Measurements from ENCODE around the gene PLPP1.

PLPP1 gene

DNA sequence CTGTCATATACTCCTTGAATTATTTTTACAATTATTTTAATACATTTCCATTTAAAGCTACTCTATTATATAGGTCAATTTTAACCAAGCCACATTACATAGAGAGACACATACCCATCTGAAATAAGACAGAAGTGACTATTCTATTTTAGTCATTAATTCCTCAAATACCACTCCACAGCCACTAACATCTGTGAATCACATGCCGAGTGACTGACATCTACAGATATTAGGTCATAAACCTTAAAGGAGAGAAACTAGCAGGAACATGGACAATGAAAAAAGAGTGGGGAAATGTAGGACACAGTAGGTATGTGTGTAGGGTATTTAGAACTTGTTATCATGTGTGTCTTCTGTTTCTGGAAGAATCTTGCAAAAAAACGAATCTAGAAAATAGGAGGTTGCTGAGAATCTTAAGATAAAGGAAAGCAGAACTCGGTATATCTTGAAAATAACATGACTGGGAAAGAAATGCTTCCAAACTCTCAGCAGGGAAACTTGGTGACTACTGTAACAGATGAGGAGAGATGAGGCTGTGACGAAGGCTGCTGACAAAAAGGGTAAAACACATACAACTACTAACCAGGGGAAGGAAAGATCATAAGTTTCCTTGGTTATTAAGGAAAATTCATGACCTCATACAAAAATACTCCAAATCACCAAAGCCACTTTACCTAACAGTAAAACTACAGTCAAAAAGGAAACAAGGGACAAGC, 84.6 kb downstream of the PLPP1 start:
- no peak for DNase-seq (ENCODE audit: low read depth in 3 of 3, low spot score in 1 of 3)

DNA sequence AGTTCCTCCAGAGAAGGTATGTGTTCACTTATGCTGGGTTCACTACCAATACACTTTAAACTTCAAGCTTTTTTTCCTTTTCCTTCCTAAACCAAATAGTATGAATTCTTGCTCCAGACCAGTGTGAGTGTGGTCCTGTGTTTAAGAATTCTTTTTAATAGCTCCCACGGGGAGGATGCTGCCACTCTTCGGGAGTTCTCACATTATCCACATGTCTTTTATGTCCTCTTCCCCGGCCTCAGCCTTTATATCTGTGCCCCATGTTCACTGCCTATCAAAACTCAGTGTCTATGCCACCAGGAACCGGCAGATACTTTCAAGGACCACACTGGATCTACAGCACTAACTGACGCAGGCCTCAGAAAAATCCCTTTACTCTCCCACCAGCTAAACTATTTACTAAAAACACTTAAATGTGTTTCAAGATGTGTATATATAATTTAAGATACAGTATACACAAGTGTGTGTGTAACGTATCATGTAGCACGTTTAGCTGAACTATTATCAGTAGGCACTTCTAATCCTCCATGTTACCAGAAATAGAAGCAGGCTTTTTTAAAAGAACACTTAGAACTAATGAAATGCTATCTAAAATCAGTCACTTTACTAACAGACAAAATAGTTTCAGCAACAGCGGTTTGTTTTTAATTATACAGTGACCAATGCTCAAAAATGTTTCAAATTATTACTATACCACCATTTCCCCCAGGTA, 88.0 kb downstream of the PLPP1 start:
- DNase-seq (ENCODE audit: low read depth in 3 of 3, low spot score in 1 of 3): no peak

DNA sequence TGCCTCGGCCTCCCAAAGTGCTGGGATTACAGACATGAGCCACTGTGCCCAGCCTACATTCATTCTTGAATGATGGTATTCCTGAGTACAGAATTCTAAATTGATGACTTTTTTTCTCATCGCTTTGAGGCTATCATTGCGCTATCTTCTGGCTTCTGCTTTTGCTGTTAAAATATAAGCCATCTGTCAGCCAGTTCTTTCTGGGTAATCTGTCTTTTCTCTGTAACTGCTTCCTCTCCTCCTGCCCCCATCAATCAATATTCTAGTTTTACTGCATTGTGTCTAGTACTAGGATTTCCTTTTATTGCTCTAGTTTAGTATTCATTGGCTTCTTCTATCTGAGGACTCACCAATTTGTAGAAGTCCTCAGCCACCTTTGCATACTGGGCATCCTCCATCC, 89.0 kb downstream of the PLPP1 start:
- no peak for DNase-seq (ENCODE audit: low read depth in 3 of 3, low spot score in 1 of 3)

DNA sequence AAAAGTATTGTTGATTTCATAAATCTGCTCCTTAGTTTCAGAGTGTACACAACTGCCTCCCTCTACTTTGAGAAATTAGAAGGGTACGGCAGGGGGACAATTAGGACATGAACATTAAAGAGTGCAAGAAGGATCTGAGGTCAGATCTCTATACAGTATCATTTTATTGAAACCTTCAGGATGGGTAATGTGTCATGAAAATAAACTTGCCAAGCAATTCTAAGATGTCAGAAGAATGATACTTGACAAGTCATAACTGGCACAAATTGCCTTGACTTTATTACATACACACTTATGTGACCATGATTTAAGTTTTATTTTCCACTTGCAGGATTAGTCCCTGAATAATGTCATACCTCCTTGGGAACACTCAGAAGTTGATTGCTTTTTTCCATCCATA, 92.8 kb downstream of the PLPP1 start:
- no peak for DNase-seq (ENCODE audit: low read depth in 3 of 3, low spot score in 1 of 3)

DNA sequence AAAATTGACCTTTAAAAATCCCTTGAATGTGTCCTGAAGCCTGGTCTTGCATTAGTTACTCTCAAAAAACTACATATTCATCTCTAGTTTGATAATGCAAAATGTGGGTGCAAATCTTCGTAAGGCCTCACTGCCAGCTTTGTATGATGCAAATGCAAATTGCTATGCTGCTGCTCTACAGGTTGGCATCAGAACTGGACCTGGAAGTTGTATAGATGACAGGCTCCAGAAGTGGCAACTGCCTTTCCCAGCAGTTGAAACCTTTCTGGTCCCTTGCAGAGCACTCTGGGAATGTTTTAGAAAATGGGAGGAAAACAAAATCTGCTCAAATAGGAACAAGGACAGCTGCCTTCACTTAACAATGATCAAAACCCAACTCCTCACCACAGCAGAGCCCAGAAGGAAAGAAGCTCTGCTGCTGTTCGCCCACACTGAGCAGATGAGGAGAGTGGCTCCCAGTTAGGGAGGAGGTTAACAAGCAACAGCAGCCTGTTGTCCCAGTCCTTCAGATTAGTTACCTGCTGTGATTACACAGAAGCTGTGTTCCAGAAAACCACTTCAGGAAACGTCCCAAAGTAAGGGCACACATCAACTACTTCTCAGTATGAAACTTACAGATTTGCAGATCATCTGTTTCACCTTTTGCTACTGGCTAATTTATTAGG, 93.5 kb downstream of the PLPP1 start:
- DNase-seq (ENCODE audit: low read depth in 3 of 3, low spot score in 1 of 3): no peak

DNA sequence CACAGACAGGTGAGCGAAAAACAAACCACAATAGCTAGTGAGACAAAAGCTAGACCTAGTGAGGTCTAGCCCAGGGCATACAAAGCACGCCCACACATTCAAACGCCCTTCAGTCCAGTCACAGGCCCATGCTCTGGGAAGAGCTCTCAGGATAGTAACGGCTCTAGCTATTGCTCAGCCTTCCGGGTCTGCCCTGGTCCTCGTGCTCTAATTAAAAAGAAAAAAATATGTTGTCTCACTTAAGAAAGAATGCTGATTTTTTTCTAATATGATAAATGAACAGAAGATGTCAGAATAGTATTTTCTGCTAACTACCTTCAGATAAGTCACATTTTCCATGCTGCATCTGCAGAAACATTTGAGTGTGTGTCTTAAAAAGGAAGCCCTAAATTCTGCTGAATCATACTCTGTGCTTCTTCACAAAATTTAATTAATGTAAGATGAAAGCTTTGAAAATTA, 94.5 kb downstream of the PLPP1 start:
- no peak for DNase-seq (ENCODE audit: low read depth in 3 of 3, low spot score in 1 of 3)

DNA sequence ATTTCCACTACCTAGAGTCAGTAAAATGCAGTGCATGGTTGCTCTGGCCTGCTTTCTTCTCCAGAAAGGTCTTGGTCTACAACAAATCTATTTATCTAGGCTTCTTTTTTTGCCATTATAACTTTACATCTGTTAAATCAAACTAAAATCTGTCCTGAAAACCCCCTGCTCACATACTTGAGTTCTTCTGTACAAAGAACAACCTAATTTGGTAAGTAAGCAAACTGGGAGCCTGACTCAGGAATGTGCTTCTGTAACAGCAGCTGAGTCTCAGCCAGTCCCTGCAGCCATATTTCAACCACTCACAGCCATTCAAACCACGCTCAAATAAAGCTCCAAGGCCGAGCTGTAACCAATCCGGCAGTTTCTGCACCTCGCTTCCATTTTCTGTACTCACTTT, 95.8 kb downstream of the PLPP1 start:
- no peak for DNase-seq (ENCODE audit: low read depth in 3 of 3, low spot score in 1 of 3)

DNA sequence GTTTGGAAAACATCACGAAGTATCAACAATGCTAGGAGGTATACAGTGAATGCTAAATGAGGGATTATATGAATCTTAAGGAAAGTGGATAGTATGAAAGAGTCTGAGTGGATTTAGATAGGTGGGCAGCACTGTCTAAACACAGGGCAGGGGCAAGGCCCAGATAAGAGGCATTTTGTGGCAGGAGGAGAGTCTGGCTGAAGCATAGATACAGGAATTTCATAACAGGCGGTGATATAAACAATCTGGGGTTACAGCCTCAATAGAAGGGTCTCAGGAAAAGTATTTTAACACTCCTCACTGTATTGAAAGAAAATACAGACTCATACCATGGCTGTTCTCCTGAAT, 96.9 kb downstream of the PLPP1 start:
- DNase-seq (ENCODE audit: low read depth in 3 of 3, low spot score in 1 of 3): no peak

DNA sequence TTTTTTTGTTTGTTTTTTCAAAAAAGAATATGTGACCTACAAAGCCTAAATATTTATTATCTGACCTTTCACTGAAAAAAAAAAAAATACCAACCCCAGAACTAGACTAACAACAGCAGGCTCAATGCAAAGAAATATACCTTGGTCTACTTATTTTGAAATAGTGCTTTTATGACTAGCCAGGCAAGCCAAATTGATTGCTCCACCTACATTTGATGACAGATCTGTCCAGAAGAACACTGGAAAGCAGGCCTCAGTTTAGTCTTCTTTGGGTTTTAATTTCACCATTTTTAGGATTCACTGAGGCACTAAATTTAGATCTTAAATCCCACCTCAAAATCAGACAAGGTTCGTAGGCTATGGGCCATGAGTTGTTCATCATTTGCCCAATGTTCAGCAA, 97.3 kb downstream of the PLPP1 start:
- no peak for DNase-seq (ENCODE audit: low read depth in 3 of 3, low spot score in 1 of 3)

DNA sequence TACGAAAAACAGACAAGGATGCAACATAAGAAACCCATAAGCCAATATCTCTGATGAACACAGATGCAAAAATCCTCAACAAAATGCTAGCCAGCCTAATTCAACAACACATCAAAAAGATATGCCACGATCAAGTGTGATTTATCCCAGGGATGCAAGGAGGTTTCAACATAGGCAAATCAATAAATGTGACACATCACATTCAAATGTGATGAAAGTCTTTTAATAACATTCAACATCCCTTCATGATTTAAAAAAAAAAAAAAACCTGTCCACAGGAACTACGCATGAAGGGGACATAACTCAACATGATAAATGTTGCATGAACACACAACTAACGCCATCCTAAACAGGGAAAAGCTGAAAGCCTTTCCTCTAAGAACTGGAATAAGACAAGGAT, 102.2 kb downstream of the PLPP1 start:
- DNase-seq (ENCODE audit: low read depth in 3 of 3, low spot score in 1 of 3): no peak

DNA sequence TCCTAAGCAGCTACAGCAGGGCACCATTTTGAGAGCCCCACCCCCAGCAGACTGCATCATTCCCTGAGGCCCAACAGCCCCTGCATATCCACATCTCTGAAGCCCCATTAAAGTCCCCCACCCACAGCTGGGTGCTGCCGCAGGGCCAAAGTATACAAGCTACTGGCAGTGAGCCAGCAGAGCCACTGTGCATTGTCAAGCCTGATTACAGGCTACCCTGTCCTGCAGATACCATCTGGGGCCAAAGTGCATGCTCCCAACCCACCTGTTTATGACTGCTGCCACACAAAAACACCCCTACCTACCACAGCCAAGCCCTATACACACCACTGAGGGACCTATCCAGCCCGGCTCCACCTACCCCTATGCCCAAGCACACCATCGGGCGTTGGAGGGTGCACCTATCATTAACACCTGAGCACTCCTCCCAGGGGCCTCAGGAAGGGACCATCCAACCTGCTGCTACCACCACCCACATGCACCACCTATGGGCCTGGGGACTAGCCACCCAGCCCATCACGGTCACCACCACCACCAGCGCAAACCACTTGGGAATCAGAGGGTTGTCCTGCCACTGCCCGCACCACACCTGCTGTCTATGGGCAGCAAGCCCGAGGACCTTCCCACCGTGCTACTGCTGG, 105.0 kb downstream of the PLPP1 start:
- no peak for DNase-seq (ENCODE audit: low read depth in 3 of 3, low spot score in 1 of 3)

DNA sequence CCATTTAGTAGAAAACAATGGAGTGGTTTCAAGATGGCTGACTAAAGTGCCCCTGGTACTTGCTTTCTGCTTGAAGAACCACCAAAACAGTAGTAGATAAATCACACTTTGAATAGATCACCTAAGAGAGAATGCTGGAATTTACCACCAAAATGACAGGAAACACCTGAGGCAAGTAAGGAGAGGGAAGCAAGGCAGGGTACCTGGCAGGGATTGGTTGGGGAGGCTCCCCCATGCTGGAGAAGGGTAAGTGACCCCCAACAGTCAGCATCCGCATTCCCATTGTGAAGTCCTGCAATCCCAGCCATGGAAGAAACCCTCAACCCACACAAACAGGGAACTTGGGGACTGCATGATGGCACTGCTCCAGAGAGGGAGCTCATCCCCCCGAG, 105.5 kb downstream of the PLPP1 start:
- DNase-seq (ENCODE audit: low read depth in 3 of 3, low spot score in 1 of 3): no peak

DNA sequence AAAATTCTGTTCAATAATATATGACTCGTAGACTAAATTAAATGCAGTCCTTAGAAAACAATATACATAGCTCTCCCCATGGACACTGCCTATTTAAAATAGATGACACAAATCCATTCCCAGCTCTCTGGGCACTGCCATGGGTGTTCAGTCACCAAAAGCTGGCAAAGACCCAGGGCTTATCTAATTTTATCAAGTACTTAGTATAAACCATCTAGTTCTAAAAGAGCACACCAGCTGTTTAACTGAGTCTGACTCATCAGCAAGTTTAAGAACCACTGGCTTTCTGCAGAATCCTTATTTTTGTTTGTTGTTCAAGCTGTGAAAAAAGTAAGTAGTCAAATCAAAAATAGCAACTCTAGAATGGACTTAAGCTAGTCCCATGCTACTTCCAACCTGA, 107.6 kb downstream of the PLPP1 start:
- DNase-seq (ENCODE audit: low read depth in 3 of 3, low spot score in 1 of 3): no peak

DNA sequence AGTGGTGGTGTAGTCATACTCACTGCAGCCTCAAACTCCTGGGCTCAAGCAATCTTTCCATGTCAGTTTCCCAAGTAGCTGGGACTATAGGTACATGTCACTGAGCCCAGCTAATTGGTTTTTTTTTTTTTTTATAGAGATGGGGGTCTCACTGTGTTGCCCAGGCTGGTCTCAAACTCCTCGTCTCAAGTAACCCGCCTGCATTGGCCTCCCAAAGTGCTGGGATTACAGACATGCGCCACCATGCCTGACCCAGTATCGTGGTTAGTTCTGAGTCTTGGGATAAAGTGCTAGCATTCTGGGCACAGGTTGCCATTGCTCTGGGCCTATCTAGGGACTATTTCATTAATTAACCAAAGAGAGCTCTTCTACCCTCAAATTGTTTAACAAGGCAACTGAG, 108.3 kb downstream of the PLPP1 start:
- DNase-seq (ENCODE audit: low read depth in 3 of 3, low spot score in 1 of 3): no peak

DNA sequence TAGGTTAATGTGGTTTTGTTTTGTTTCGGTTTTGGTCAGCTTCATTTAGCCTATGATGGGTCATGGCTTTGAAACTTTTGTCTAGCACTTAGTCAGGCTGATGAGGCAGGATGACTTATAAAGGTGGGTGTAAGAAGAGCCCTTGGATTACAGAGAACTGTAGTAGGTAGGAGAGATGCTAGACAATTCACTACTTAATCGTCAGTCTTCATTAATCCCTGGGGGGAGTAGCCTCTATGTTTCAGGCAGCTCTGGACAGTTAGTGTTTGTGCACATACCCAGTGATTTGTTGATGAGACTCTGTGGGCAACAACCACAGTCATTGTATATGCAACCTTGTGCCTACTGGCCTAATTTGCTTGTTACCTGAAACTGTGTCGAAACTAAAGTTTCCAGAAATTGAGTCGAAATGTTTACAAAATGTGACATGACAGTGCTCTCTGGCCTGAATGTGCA, 113.7 kb downstream of the PLPP1 start:
- DNase-seq (ENCODE audit: low read depth in 3 of 3, low spot score in 1 of 3): no peak

DNA sequence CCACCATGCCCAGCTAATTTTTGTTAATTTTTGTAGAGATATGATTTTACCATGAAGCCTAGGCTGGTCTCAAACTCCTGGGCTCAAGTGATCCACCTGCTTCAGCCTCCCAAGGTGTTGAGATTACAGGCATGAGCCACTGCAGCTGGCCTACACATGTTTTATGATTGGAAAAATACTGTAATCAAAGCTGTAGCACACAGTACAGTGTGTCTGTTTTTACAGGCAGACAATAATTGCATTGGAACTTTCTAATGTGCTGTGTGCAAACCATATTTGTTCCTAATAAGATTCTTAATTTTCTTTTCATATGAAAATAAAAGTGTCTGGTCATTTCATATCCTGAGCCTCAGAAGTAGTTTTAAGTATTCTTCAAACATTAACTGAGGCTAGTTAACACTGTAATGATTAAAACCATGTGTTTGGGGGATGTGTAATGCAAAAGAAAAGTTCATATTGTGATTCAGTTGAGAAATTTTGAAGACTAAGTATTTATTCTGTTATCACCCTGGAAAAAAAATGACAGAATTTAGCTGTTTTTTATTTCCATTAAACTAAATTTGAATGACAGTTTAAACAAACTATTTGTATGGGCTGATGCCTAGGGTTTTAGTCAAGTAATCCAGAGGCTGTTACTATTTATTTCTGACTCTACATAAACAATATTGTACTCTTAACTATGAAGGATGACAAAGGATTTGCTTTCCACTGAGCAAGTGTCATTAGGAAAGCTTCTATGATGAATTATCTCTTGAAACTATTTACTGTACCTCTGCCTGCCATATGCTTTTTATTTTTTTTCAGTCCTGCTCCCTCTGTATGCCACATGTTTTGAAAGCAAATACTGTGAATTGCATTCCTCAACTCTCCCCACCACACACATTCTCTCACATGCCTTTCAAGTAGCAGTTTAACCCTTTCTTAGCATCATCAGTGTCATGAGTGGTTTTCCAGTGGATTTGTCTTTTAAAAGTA, 115.5 kb downstream of the PLPP1 start:
- no peak for DNase-seq (ENCODE audit: low read depth in 3 of 3, low spot score in 1 of 3)

DNA sequence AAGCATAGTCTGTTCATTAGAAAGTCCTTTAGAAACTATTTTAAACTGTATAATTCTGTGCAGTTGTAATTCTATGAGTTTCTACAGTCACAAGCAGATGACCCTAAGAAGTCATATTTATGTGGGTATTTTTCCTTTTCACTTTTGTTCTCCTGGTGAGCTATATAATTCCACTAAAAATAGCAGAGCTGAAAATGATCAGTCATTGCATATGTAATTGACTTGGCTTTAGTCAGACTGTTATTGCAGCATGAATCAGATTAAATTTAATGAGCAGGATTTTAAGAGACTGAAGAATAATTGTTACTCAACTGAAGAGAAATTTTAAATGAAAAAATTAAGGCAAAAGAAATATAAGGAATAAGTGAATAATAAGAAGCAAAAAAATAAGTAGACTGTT, 118.5 kb downstream of the PLPP1 start:
- DNase-seq (ENCODE audit: low read depth in 3 of 3, low spot score in 1 of 3): no peak

DNA sequence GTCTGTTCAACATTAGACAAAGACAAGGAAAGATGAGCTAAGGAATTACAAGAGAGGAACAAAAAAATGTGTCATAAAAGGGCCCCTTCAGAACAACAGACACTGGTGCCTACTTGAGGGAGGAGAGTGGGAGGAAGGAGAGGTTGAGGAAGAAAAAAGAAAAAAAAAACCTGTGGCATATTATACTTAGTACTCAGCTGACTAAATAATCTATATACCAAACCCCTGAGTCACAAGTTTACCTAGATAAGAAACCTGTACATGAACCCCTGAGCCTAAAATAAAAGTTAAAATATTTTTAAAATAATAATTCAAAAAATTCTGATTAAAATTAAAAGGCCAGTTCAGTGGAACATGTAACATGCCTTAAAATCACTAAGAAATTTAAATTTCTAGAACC, 119.7 kb downstream of the PLPP1 start:
- no peak for DNase-seq (ENCODE audit: low read depth in 3 of 3, low spot score in 1 of 3)

DNA sequence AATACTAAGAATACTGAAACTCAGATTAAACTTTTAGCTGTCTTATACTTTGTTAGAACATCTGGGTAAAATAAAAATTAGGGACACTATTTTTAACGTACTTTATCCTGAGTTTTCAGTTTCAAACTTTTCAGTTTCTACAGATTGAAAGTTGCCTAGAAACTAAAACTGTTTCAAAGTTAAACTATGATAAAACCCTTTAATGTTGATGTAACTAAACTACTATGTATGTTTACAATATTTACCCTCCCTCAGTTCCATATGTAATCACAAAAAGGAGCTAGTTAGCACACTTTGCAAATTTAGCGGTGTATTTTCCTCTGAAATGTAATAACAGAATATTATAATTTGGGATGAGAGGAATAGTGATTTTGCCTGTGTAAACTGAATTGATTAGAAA, 121.1 kb downstream of the PLPP1 start:
- DNase-seq (ENCODE audit: low read depth in 3 of 3, low spot score in 1 of 3): no peak

DNA sequence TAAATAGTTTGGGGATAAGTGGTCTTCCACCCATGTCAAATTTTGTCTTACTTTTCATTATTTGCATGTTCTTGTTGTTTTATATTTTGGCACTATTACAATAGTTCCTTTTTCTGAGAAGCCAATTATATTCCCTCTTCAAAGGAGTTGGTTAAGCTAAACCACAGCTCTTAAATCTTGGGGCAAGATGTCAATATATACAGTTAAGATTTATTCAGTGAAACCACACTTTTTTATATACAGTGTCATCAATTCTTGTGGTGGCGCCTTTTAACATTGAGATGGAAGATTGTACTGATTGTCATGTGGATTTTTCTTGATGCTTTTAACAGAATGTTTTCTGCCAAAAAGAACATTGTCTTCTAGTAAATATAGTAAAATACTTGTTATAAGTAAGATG, 122.9 kb downstream of the PLPP1 start:
- no peak for DNase-seq (ENCODE audit: low read depth in 3 of 3, low spot score in 1 of 3)

DNA sequence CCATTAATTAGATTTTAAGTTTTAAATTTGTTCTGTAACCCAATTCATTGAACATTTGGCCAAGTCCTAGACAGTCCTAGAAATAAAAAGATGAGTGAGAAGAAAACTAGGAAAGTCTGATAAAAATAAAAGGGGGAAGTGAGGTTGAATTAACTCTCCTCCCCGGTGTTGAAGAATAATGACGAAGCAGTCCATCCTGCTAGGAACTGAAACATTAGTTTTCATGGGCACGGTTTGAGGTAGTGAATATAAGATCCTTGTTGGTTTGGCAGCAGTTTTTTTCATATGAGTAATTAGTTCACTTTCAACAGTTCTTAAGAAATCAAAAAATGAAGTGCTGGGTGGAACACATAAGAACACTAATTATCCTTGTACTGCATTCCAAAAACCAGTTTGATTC, 123.9 kb downstream of the PLPP1 start:
- DNase-seq (ENCODE audit: low read depth in 3 of 3, low spot score in 1 of 3): no peak

Data from stimulated activated CD4-positive, alpha-beta T cell treated with anti-CD3 and anti-CD28 coated beads, TNF-alpha, amount 100 ng/mL, for 1 hour (primary cell).